ENCODE results near the gene NRSN2.

NRSN2 gene

GRCh38 chr20:356745-357144, 9.8 kb downstream of the NRSN2 start:
- in situ Hi-C loops (cut with HindIII; ENCODE audit: low sequenced_read_pairs) = no loop called here
- no peak for DNase-seq (ENCODE audit: low read depth)
- TF ChIP-seq CTCF (IDR thresholded peaks at IDR 0.05; ENCODE audit: low read depth, low read length, missing control alignments) = no peak
- no peak overlapping the region for H3K4me3 ChIP-seq (ENCODE audit: low read depth, low read length)

- no peak for DNase-seq (ENCODE audit: low read depth)
- in situ Hi-C loops (cut with HindIII; ENCODE audit: low sequenced_read_pairs) = no loop called here
- no peak for TF ChIP-seq CTCF (IDR thresholded peaks at IDR 0.05; ENCODE audit: low read depth, low read length, missing control alignments)
- no peak overlapping the region for H3K4me3 ChIP-seq (ENCODE audit: low read depth, low read length)
These were observed 12.1 kb downstream of the NRSN2 start for GRCh38 chr20:358891-359555.

- in situ Hi-C loops (cut with HindIII; ENCODE audit: low sequenced_read_pairs) = loop anchor here (5.0 kb wide), 1 partner anchor 116 kb away; no protein-coding TSS in a partner anchor
- H3K4me3 ChIP-seq (ENCODE audit: low read depth, low read length) = no peak overlapping the region
- no peak for TF ChIP-seq CTCF (IDR thresholded peaks at IDR 0.05; ENCODE audit: low read depth, low read length, missing control alignments)
- DNase-seq (ENCODE audit: low read depth) = no peak
These were observed 14.7 kb downstream of the NRSN2 start for GRCh38 chr20:361561-361960.

- in situ Hi-C loops (cut with HindIII; ENCODE audit: low sequenced_read_pairs) = loop anchor here (5.0 kb wide), 1 partner anchor 115 kb away; no protein-coding TSS in a partner anchor
- DNase-seq (ENCODE audit: low read depth) = no peak
- H3K4me3 ChIP-seq (ENCODE audit: low read depth, low read length) = no peak overlapping the region
- TF ChIP-seq CTCF (IDR thresholded peaks at IDR 0.05; ENCODE audit: low read depth, low read length, missing control alignments) = peak; percentile 24
These were observed 15.7 kb downstream of the NRSN2 start for GRCh38 chr20:362271-363254.

GRCh38 chr20:363319-364078, 16.6 kb downstream of the NRSN2 start:
- no peak overlapping the region for H3K4me3 ChIP-seq (ENCODE audit: low read depth, low read length)
- no peak for TF ChIP-seq CTCF (IDR thresholded peaks at IDR 0.05; ENCODE audit: low read depth, low read length, missing control alignments)
- no peak for DNase-seq (ENCODE audit: low read depth)
- in situ Hi-C loops (cut with HindIII; ENCODE audit: low sequenced_read_pairs) = loop anchor here (5.0 kb wide), 1 partner anchor 114 kb away; no protein-coding TSS in a partner anchor
